AG20443 (cell line): Measurements from ENCODE around the gene WDFY4.

Source experiments
- DNase-seq: peaks from one replicate; pipeline ENCODE4 v3.0.0; 2012; ENCODE audit warnings: low spot score, mixed read lengths

Gene WDFY4

GRCh38 chr10:48772059-48772458 is 87.4 kb downstream of the WDFY4 start:
- no peak for DNase-seq

- no peak for DNase-seq
Observed at GRCh38 chr10:48773580-48773979, 88.9 kb downstream of the WDFY4 start.

- DNase-seq, result no peak
Observed at GRCh38 chr10:48774416-48775205, 89.9 kb downstream of the WDFY4 start.

GRCh38 chr10:48775206-48775517 is 90.5 kb downstream of the WDFY4 start:
- DNase-seq, result no peak

GRCh38 chr10:48776005-48776522 is 91.4 kb downstream of the WDFY4 start:
- DNase-seq, result no peak

- no peak for DNase-seq
Observed at GRCh38 chr10:48776528-48776927, 91.9 kb downstream of the WDFY4 start.

- no peak for DNase-seq
Observed at GRCh38 chr10:48777110-48777509, 92.4 kb downstream of the WDFY4 start.

GRCh38 chr10:48778193-48778857 is 93.7 kb downstream of the WDFY4 start:
- DNase-seq, result no peak

GRCh38 chr10:48779077-48779476 is 94.4 kb downstream of the WDFY4 start:
- no peak for DNase-seq

GRCh38 chr10:48779546-48780152 is 95.0 kb downstream of the WDFY4 start:
- no peak for DNase-seq

- no peak for DNase-seq
Observed at GRCh38 chr10:48780341-48780740, 95.7 kb downstream of the WDFY4 start.

GRCh38 chr10:48782386-48782785 is 97.7 kb downstream of the WDFY4 start:
- DNase-seq, result no peak

- DNase-seq, result no peak
Observed at GRCh38 chr10:48784031-48784430, 99.4 kb downstream of the WDFY4 start.

GRCh38 chr10:48785796-48786195 is 101.1 kb downstream of the WDFY4 start:
- no peak for DNase-seq

GRCh38 chr10:48786606-48787282 is 102.1 kb downstream of the WDFY4 start:
- no peak for DNase-seq

- DNase-seq, result no peak
Observed at GRCh38 chr10:48788554-48788953, 103.9 kb downstream of the WDFY4 start.

GRCh38 chr10:48789486-48790456 is 105.1 kb downstream of the WDFY4 start:
- DNase-seq, result no peak

- DNase-seq, result no peak
Observed at GRCh38 chr10:48790457-48791044, 105.9 kb downstream of the WDFY4 start.

GRCh38 chr10:48791267-48791928 is 106.7 kb downstream of the WDFY4 start:
- no peak for DNase-seq

- DNase-seq, result no peak
Observed at GRCh38 chr10:48792121-48792520, 107.4 kb downstream of the WDFY4 start.
